Colon (tissue), 2 donors: ENCODE results near the gene PLA2G10.
"Not testable (repeated sequence)": the region's sequence is repeated elsewhere in the genome, so short reads cannot be mapped to it uniquely, and the experiment has no call there.

Experiments
- FAIRE-seq: peaks from 2 replicates; lab custom pipeline; 2012; peaks lifted over from hg19 to GRCh38; lab: Jason Lieb, UNC
- donor health status: control.
- donor health status: control.

The PLA2G10 gene

GRCh38 chr16:14694129-14694528 lies at the start of gene PLA2G10:
TSS of gene PLA2G10 (minus strand) at chr16:14694308. CDS start at chr16:14694229, 79 bp downstream.
- FAIRE-seq: not testable (repeated sequence)

GRCh38 chr16:14742273-14743128 lies 48.4 kb upstream of the PLA2G10 start, which contains the start of gene NPIPA2:
TSS of gene NPIPA2 (plus strand) at chr16:14742533. CDS start at chr16:14748066, 5,533 bp downstream.
- not testable (repeated sequence) for FAIRE-seq

GRCh38 chr16:14741794-14742193 lies 47.7 kb upstream of the PLA2G10 start:
- not testable (repeated sequence) for FAIRE-seq

- FAIRE-seq: not testable (repeated sequence)
Observed at GRCh38 chr16:14740832-14741385, 46.8 kb upstream of the PLA2G10 start.

GRCh38 chr16:14733233-14733632 lies 39.1 kb upstream of the PLA2G10 start:
- not testable (repeated sequence) for FAIRE-seq

GRCh38 chr16:14703156-14704011 lies 9.3 kb upstream of the PLA2G10 start, which contains the start of gene NPIPA3:
TSS of gene NPIPA3 (plus strand) at chr16:14703411. CDS start at chr16:14708944, 5,533 bp downstream.
- FAIRE-seq: not testable (repeated sequence)

GRCh38 chr16:14702672-14703071 lies 8.6 kb upstream of the PLA2G10 start:
- not testable (repeated sequence) for FAIRE-seq

GRCh38 chr16:14701859-14702258 lies 7.8 kb upstream of the PLA2G10 start:
- FAIRE-seq: not testable (repeated sequence)

GRCh38 chr16:14685870-14686793 lies 8.0 kb downstream of the PLA2G10 start:
- FAIRE-seq: not testable (repeated sequence)

GRCh38 chr16:14682121-14682520 lies 12.0 kb downstream of the PLA2G10 start:
- no peak for FAIRE-seq

GRCh38 chr16:14681115-14681514 lies 13.0 kb downstream of the PLA2G10 start:
- no peak for FAIRE-seq

GRCh38 chr16:14680396-14680795 lies 13.7 kb downstream of the PLA2G10 start:
- FAIRE-seq: not testable (repeated sequence)

- no peak for FAIRE-seq
Observed at GRCh38 chr16:14678748-14679497, 15.2 kb downstream of the PLA2G10 start.

- no peak for FAIRE-seq
Observed at GRCh38 chr16:14677627-14678026, 16.5 kb downstream of the PLA2G10 start.

- no peak for FAIRE-seq
Observed at GRCh38 chr16:14676633-14677032, 17.5 kb downstream of the PLA2G10 start.

- FAIRE-seq: no peak
Observed at GRCh38 chr16:14672403-14672971, 21.6 kb downstream of the PLA2G10 start.

- FAIRE-seq: no peak
Observed at GRCh38 chr16:14669776-14670175, 24.3 kb downstream of the PLA2G10 start.

GRCh38 chr16:14668556-14669223 lies 25.4 kb downstream of the PLA2G10 start:
- FAIRE-seq: no peak
